H1 (cell line): ENCODE results near the gene RPUSD1. TPM values are rescaled to one million over a fixed set of nuclear protein-coding genes. Genes with fewer than 3 reads are reported as not detected.

Source experiments
- HDAC2 ChIP-seq, 2 experiments: fragments of 300-600 bp in 1 of 2; sonication (generic) in 1 of 2; IDR thresholded peaks; 2 replicates each; pipeline ENCODE4 v1.6.1; 2011 to 2012; ENCODE audit warnings: low read depth in 2 of 2, low read length in 2 of 2, mild to moderate bottlenecking in 2 of 2, moderate library complexity in 2 of 2, borderline replicate concordance in 1 of 2, inconsistent platforms in 1 of 2
- KDM5A ChIP-seq: fragments of 200-600 bp; IDR thresholded peaks from 2 replicates; pipeline ENCODE4 v1.7.1; 2012; ENCODE audit warnings: mild to moderate bottlenecking, low read length, inconsistent platforms, mixed read lengths
- PHF8 ChIP-seq: fragments of 200-600 bp; sonication (generic); conservative IDR thresholded peaks from 2 replicates; pipeline ENCODE4 v1.7.1; 2012; ENCODE audit warnings: low read depth, mild to moderate bottlenecking, inconsistent platforms, low read length, moderate library complexity
- YY1 ChIP-seq: IDR thresholded peaks from 2 replicates; pipeline ENCODE4 v1.6.1; 2011; ENCODE audit warnings: low read depth, mild to moderate bottlenecking, low read length
- polyA plus RNA-seq, 7 experiments: library from polyadenylated mRNA; depleted of rRNA in 3 of 7; stranded (reverse) in 5 of 7; unstranded in 2 of 7; fragments of >200 nt in 5 of 7; fragments of 200-250 nt in 2 of 7; gene quantifications; 1 replicate in 5 of 7; 2 replicates in 1 of 7; 4 replicates in 1 of 7; pipeline versions ENCODE4 v1.2.1 to v1.2.3, GENCODE V29; 2011 to 2013; ENCODE audit warnings: missing spikeins in 2 of 7, mixed read lengths in 2 of 7
- total RNA-seq: library from RNA; stranded (reverse); fragmentation: NEBNext Ultra II Directional; extraction: Animal tissue kit (Norgen Biotek cat#: 25700); gene quantifications from 2 replicates; pipeline ENCODE4 v1.2.1, GENCODE V29; 2021

Gene RPUSD1
- total and polyA plus RNA-seq, 2 of the 8 experiments (the other 6 are each of a cell fraction or from before 2014, with no cell fraction given): 32.2 to 61.8 TPM

DNA sequence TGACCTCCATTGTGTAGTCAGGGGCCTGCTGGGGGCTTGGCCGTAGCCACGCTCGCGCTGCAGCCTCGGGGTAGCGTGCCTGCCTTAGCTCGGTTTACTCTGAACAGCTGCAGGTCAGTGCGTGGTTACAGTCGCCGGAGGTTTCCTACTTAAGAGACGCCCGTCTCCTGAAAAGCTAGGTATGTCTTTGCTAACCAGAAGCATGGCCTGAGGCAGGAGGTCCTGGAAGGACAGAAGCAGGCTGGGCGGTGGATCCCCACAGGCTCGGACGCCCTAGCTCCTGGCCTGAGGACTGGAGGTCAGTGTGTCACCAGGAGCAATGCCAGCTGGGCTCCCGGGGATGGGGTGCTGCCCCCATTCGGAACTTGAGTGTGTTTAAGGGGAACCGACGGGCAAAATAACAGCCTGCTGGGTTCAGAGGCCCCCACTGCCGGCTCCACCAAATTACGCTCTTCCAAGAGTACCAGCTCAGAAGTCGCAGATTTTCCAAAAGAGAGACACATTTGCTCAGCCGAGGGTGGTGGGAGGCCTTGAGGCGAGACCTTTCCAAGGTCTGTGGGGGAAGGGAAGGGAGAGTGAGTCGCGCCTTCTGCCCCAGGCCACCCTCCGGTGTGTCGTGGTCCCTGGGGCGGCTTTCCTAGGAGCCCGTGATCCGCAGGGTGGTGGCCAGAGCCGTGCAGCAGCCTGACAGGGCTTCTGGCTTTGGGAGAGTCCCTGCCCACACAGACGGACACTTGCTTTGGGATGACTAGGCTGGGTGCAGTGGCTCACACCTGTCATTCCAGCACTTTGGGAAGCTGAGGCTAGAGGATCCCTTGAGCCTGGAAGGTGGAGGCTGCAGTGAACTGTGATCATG lies 16.2 kb upstream of the RPUSD1 start (continued):
- TF ChIP-seq YY1: no peak
- no peak for TF ChIP-seq KDM5A
- TF ChIP-seq HDAC2 (IDR thresholded peaks at IDR 0.05; ENCODE audit: borderline replicate concordance in 1 of 2, low read depth in 2 of 2, low read length in 2 of 2): no peak
- TF ChIP-seq PHF8: no peak
